Progenitor cell of endocrine pancreas (in vitro differentiated cells): ENCODE data around the gene KIAA1755. TPM values are rescaled to one million over a fixed set of nuclear protein-coding genes. Genes with fewer than 3 reads are reported as not detected.

Experiments used
- DNase-seq: peaks from one replicate; pipeline ENCODE4 v3.0.0; 2021; ENCODE audit warnings: low spot score; ENCODE audit not compliant: unreplicated experiment
- H3K27ac Mint-ChIP-seq: 2 replicates; pipeline ENCODE4 v1.8.0; 2021; ENCODE audit warnings: mild to moderate bottlenecking, moderate library complexity, mixed read lengths
- H3K27me3 Mint-ChIP-seq: 2 replicates; pipeline ENCODE4 v1.8.0; 2021; ENCODE audit warnings: mixed read lengths
- H3K36me3 Mint-ChIP-seq: 2 replicates; pipeline ENCODE4 v1.8.0; 2022; ENCODE audit warnings: mixed read lengths; ENCODE audit not compliant: insufficient read depth
- H3K4me1 Mint-ChIP-seq: 2 replicates; pipeline ENCODE4 v1.8.0; 2021; ENCODE audit warnings: low read depth, mixed read lengths
- H3K4me3 Mint-ChIP-seq: 2 replicates; pipeline ENCODE4 v1.8.0; 2021; ENCODE audit warnings: low read depth, mild to moderate bottlenecking, moderate library complexity, mixed read lengths
- H3K9me3 Mint-ChIP-seq: 2 replicates; pipeline ENCODE4 v1.8.0; 2021; ENCODE audit warnings: low read depth, mixed read lengths
- total RNA-seq: library from RNA; stranded (reverse); gene quantifications from 2 replicates; pipeline ENCODE4 v1.2.1, GENCODE V29; 2021
- TF ChIP-seq, protein P1 (sequence below): fragments of 200-600 bp; sonication (generic); IDR thresholded peaks from one replicate; pipeline ENCODE4 v1.5.0; 2021; ENCODE audit warnings: antibody characterized with exemption, mild to moderate bottlenecking; ENCODE audit not compliant: unreplicated experiment

KIAA1755 gene
- total RNA-seq, 1 donor from 2014 or later: 0.29 TPM

DNA sequence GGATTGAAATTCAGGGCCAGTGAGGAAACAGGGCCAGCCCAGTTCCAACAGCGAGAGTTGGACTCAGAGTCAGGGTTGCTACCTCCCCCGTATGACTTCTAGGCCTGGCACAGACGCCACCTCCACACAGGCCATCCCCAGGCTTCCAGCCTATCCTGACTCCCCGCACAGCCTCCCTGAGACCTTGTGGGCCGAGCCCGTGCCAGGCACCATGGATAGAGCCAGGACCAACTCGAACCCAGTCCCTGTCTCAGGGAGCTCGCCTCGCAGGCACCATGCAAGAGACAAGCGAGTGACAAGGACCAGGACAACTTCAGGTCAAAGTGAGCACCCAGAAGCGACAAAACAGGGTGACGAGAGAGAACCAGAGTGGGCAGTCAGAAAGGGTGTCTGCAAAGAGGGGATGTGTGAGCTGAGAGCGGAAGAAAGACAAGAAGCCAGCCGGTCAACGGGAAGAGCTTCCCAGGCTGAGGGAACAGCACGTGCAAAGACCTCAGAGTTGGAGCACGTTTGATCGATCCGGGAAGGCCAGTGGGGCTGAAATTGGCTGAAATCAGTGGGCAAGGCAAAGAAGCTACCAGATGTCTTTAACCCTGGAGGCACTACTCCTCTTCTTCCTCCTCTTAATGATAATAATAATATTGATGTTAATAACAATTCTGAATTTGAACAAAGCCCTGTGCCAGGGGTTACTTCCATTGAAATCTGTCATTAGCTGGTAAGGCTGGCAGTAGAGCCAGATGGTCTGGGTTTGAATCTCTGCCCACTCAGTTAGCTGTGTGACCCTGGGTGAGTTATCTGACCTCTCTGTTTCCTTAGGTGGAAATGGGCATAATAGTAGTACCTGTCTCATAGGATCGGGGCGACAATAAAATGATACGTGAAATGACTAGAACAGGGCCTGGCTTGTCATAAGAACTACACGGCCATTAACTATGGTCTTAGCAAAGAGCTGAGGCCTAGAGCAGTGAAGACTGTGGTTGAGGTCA, 45.0 kb downstream of the KIAA1755 start:
- no peak overlapping the region for H3K27ac Mint-ChIP-seq
- H3K9me3 Mint-ChIP-seq: no peaks in the 10 kb centered on the region
- TF ChIP-seq, protein P1, sequence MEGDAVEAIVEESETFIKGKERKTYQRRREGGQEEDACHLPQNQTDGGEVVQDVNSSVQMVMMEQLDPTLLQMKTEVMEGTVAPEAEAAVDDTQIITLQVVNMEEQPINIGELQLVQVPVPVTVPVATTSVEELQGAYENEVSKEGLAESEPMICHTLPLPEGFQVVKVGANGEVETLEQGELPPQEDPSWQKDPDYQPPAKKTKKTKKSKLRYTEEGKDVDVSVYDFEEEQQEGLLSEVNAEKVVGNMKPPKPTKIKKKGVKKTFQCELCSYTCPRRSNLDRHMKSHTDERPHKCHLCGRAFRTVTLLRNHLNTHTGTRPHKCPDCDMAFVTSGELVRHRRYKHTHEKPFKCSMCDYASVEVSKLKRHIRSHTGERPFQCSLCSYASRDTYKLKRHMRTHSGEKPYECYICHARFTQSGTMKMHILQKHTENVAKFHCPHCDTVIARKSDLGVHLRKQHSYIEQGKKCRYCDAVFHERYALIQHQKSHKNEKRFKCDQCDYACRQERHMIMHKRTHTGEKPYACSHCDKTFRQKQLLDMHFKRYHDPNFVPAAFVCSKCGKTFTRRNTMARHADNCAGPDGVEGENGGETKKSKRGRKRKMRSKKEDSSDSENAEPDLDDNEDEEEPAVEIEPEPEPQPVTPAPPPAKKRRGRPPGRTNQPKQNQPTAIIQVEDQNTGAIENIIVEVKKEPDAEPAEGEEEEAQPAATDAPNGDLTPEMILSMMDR: no peak
- H3K27me3 Mint-ChIP-seq: peaks cover 4% of the 10 kb centered on the region
- no peaks in the 10 kb centered on the region for H3K4me1 Mint-ChIP-seq
- no peaks in the 10 kb centered on the region for H3K36me3 Mint-ChIP-seq
- DNase-seq: no peak
- no peak overlapping the region for H3K4me3 Mint-ChIP-seq

DNA sequence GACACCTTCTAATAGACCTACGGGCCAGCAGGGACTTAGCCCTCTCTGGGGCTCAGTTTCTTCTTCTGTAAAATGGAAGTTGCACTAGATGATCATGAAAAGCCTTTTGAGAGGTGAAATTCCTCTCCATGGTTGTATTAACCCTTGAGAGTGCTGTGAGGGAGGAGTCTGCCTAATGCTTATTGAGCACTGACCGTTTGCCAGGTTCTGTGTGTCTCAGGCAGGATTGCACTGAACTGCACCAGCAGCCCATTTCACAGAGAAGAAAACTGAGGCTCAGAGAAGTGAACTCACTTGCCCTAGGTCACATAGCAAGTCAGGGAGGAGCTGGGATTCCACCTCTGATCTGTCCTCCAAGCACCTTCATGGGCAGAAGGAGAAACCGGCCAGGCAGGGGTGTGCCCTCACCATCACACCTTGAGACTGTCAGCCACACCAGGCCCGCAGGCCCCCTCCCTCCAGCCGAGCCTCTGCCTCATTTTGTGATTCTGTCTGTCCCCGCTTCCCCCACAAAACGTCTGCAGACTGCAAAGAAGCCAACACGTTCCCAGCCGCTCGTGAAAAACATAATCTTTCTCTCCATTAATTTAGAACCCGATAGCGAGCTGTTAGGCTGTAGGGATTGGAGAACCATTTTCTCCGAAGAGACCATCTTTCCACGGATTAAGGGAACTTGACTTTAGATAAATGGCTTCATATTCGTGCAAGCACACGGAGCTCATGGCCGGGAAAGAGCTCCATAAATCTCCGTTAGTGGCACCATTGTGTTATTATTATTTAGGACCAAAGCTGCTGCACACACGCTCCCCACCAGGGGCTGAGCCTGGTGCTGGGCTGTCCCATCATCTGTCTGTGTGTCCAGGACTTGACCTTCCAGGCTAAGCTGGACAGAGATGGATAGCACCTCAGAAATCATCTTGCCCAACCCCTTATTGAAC, 46.0 kb downstream of the KIAA1755 start:
- TF ChIP-seq, protein P1: peak; percentile 31
- Mint-ChIP-seq H3K4me3 (no peak overlapping the region), H3K27me3 (peaks cover 4% of the 10 kb centered on the region), H3K36me3 (no peaks in the 10 kb centered on the region), H3K9me3 (no peaks in the 10 kb centered on the region), H3K27ac (no peak overlapping the region), H3K4me1 (no peaks in the 10 kb centered on the region)
- DNase-seq: no peak

DNA sequence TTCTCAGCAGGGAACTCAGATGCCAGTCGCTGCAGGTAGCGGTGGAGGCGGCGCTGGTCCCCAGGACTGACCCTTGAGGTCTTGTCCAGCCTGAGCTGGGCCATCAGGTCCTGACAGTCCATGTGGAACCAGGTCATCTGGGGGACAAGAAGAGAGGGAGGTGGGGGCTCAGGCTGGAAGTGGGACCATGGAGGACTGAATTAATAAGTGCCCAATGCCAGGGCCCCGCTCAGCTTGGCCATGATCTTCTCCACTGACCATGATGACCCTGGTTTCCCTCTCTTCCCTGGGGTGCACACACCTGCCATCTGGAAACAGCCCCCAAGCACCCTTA, 47.0 kb downstream of the KIAA1755 start:
- Mint-ChIP-seq H3K36me3 (no peaks in the 10 kb centered on the region), H3K4me3 (no peak overlapping the region), H3K27ac (no peak overlapping the region), H3K9me3 (no peaks in the 10 kb centered on the region), H3K4me1 (no peaks in the 10 kb centered on the region), H3K27me3 (peaks cover 2% of the 10 kb centered on the region)
- TF ChIP-seq, protein P1: no peak
- no peak for DNase-seq

DNA sequence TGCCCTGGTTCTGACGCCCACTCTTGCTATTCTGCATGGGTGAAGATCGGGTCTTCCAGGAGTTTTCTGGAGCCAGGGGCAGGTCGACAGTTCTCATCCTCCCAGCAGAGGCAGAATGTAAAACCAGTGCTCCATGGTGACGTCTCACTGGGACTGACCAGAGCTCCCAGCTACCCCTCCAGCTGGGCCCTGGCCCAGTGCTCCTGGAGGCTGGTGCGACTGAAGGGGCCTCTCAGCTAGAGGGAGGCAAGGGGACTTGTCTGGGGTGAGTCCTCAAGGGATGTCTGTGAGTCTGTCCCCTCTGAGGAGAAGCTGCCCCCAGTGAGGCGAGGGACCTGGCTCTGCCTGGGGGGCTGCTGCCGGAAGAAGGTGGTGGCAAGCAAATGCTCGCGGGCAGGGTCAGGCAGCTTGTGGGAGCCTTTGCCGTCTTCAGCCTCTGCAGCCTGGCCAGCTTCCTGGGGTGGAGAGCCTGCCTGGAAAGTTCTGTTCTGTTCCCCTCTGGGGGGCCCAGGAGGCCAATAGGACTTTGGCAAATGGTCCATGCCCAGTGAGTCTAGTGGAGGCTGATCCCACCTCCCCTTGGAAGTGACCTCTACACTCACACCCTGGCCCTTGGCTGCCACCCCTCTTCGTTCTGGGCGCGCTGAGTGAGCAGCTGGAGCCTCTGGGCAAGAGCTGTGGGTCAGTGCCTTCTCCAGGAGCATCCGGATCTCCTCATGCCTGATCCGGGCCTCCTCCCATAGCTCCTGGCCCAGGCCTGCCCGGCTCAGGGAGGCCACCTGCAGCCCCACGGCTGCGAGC, 47.5 kb downstream of the KIAA1755 start:
- Mint-ChIP-seq H3K4me1 (no peaks in the 10 kb centered on the region), H3K36me3 (no peaks in the 10 kb centered on the region), H3K27ac (no peak overlapping the region), H3K9me3 (no peaks in the 10 kb centered on the region), H3K27me3 (peaks cover 6% of the 10 kb centered on the region), H3K4me3 (no peak overlapping the region)
- TF ChIP-seq, protein P1: no peak
- DNase-seq: no peak
